GM12892 (cell line): ENCODE results near the gene NEB.

Source experiments
- POLR2A ChIP-seq: IDR thresholded peaks from 2 replicates; pipeline ENCODE4 v1.6.1; 2011; ENCODE audit warnings: low read depth, low read length, control low read depth
- POLR2AphosphoS5 ChIP-seq: IDR thresholded peaks from 2 replicates; pipeline ENCODE4 v1.6.1; 2011; ENCODE audit warnings: low read depth, low read length, control low read depth
- TAF1 ChIP-seq: IDR thresholded peaks from 2 replicates; pipeline ENCODE4 v1.6.1; 2011; ENCODE audit warnings: low read depth, mild to moderate bottlenecking, control low read depth, low read length, borderline replicate concordance

- TF ChIP-seq TAF1 (no peak), POLR2A (no peak), POLR2AphosphoS5 (no peak)
Observed at GRCh38 chr2:151774506-151774905, 40.2 kb upstream of the NEB start.
